IPS-18a (cell line): ENCODE data around the gene C3orf70.
A peak's percentile ranks its signal among the peaks of the same experiment; 100 is the strongest.

Experiments used
- H3K27ac ChIP-seq: one replicate; pipeline ENCODE4 v1.5.1; 2013; ENCODE audit warnings: low read length
- H3K27me3 ChIP-seq: one replicate; pipeline ENCODE4 v1.6.1; 2013; ENCODE audit warnings: mild to moderate bottlenecking, low read length; ENCODE audit not compliant: control insufficient read depth, insufficient read depth
- H3K36me3 ChIP-seq: one replicate; pipeline ENCODE4 v1.6.1; 2013; ENCODE audit warnings: low read depth, low read length; ENCODE audit not compliant: control insufficient read depth
- H3K4me1 ChIP-seq: one replicate; pipeline ENCODE4 v1.6.1; 2013; ENCODE audit warnings: low read depth, low read length; ENCODE audit not compliant: control insufficient read depth
- H3K4me3 ChIP-seq: one replicate; pipeline ENCODE4 v1.5.1; 2013; ENCODE audit warnings: low read length
- H3K9ac ChIP-seq: one replicate; pipeline ENCODE4 v1.6.1; 2013; ENCODE audit warnings: mild to moderate bottlenecking, low read length, moderate library complexity
- H3K9me3 ChIP-seq: one replicate; pipeline ENCODE4 v1.6.1; 2013; ENCODE audit warnings: low read depth, low read length; ENCODE audit not compliant: control insufficient read depth

Gene C3orf70, protein sequence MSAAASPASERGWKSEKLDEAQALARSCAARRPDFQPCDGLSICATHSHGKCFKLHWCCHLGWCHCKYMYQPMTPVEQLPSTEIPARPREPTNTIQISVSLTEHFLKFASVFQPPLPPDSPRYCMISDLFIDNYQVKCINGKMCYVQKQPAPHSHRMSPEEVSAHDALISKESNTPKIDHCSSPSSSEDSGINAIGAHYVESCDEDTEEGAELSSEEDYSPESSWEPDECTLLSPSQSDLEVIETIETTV

DNA sequence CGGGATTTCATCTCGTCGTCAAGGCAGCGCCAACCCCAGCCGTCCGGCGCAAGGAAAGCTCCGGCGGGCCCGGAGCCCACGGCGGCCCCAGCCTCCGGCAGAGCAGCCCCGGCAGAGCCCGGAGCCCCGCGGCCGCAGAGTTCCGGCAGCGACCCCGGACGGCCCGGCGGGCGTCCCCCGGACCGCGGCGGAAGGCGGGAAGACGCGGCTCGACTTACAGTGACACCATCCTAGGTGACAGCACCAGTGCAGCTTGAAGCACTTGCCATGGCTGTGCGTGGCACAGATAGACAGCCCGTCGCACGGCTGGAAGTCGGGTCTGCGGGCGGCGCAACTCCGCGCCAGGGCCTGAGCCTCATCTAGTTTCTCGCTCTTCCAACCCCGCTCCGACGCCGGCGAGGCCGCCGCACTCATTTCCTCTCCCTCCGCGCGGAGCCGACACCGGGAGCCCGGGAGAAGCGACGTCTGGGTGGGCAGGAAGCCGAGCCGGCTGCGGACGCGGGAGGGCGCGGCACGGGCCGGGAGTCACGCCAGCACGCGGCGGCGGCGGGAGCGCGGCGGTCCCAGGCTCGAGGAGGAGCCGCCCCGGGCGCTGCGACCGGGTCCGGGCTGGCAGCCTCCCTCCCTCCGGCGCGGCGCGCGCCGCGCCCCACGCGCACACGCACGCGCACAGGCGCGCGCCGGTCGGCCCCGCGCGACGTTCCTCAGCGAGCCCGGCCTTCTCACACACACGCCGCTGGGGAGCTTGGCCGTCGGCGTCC, at the start of gene C3orf70:
TSS of gene C3orf70 (minus strand) at position 651 of the 761 bp plus-strand sequence. CDS start at position 414, 237 bp downstream.
- Histone ChIP-seq H3K9ac (peak within 1 kb of the TSS; percentile 68), H3K4me1 (peaks cover 5% of the 10 kb centered on the region), H3K9me3 (no peaks in the 10 kb centered on the region), H3K36me3 (no peaks in the 10 kb centered on the region), H3K27ac (no peak within 1 kb of the TSS), H3K4me3 (peak within 1 kb of the TSS; percentile 76), H3K27me3 (peaks cover 41% of the 10 kb centered on the region)

DNA sequence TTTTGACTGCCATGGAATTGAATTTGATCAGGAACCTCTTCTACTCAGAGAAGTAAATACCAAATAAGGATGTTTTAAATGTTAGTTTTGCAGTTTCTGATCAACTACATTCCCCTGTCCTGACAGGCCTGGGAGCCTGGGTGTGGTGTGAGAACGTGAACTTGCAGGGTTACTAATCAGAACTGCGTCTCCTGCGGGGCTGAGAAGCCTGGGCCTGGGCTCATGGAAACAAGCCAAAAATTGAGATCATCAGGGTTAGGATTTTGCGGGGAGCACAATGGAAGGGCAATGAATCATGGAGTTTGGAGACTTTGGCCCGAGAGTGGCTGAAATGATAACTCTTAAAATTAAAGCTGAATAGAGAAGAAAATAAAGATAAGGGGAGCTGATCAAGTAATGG, 47.8 kb upstream of the C3orf70 start:
- H3K27ac ChIP-seq = no peak overlapping the region
- H3K9ac ChIP-seq = no peak overlapping the region

DNA sequence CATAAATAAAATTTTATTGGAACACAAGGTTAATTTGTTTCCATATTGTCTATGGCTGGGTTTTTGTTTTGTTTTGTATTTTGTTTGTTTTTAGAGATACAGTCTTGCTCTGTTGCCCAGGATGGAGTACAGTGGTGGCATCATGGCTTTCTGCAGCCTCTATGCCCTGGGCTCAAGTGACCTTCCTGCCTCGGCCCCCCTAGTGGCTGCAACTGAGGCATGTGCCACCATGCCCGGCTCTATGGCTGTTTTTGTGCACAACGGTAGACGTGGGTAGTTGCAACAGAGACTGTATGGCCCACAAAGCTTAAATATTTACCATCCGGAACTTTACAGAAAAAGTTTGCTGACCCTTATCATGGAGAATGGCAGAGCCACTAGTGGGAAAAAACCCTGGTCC, 46.8 kb upstream of the C3orf70 start:
- Histone ChIP-seq H3K9ac (no peak overlapping the region), H3K27ac (no peak overlapping the region), H3K27me3 (no peaks in the 10 kb centered on the region), H3K36me3 (no peaks in the 10 kb centered on the region), H3K4me1 (no peaks in the 10 kb centered on the region), H3K4me3 (no peak overlapping the region), H3K9me3 (no peaks in the 10 kb centered on the region)

More for the DNA sequence above, 47.8 kb upstream of the C3orf70 start:
- H3K4me1 ChIP-seq = no peaks in the 10 kb centered on the region
- no peak overlapping the region for H3K4me3 ChIP-seq
- no peaks in the 10 kb centered on the region for H3K27me3 ChIP-seq
- no peaks in the 10 kb centered on the region for H3K36me3 ChIP-seq
- H3K9me3 ChIP-seq = no peaks in the 10 kb centered on the region

DNA sequence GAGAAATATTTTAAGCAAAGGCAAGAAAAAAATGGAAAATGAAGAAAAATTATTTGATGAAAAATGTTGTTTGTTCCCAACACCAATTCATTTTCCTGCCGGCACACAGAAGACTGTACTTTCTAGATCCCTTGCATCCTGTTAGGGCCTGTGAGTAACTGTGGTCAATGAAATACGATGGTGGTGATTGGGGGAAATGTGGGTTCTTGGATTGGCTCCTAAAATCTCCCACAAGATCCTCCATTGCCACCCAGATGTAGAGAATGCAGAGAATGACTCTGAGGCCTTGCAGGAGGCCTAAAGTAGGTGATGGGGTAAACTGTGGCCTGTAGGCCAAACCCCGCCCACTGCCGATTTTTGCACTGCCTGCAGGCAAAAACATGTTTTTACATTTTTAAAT, 46.3 kb upstream of the C3orf70 start:
- Histone ChIP-seq H3K4me3 (no peak overlapping the region), H3K27me3 (no peaks in the 10 kb centered on the region), H3K9ac (no peak overlapping the region), H3K9me3 (no peaks in the 10 kb centered on the region), H3K36me3 (no peaks in the 10 kb centered on the region), H3K4me1 (no peaks in the 10 kb centered on the region), H3K27ac (no peak overlapping the region)

DNA sequence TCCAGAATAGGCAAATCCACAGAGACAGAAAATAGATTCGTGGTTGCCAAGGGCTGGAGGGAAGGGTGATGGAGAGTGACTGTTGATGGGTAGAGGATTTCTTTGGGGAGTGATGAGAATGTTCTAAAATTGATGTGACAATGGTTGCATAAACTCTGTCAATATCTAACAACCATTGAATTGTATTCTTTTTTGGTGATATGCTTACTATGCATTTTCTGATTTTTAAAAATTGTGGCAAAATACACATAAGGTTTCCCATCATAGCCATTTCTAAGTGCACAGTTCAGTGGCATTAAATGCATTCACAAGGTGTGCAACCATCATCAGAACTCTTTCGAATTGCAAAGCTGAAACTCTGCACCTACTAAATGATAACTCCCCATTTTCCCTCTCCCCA, 44.2 kb upstream of the C3orf70 start:
- Histone ChIP-seq H3K27ac (no peak overlapping the region), H3K4me3 (no peak overlapping the region), H3K9me3 (no peaks in the 10 kb centered on the region), H3K36me3 (no peaks in the 10 kb centered on the region), H3K27me3 (no peaks in the 10 kb centered on the region), H3K9ac (no peak overlapping the region), H3K4me1 (no peaks in the 10 kb centered on the region)

DNA sequence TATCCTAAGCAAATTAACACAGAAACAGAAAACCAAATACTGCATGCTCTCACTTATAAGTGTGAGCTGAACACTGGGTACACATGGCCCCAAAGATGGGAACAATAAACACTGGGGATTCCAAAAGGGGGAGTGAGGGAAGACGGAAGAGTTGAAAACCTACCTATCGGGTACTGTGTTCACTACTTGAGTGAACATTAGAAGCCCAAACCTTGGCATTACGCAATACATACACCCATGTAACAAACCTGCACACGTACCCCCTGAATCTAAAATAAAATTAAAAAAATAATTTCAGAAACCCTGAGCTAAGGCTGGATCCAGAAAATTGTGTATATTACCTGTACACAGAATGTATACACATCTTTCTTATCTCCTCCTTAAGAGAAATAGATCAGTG, 42.8 kb upstream of the C3orf70 start:
- Histone ChIP-seq H3K9ac (no peak overlapping the region), H3K9me3 (no peaks in the 10 kb centered on the region), H3K27me3 (no peaks in the 10 kb centered on the region), H3K36me3 (no peaks in the 10 kb centered on the region), H3K27ac (no peak overlapping the region), H3K4me1 (no peaks in the 10 kb centered on the region), H3K4me3 (no peak overlapping the region)

DNA sequence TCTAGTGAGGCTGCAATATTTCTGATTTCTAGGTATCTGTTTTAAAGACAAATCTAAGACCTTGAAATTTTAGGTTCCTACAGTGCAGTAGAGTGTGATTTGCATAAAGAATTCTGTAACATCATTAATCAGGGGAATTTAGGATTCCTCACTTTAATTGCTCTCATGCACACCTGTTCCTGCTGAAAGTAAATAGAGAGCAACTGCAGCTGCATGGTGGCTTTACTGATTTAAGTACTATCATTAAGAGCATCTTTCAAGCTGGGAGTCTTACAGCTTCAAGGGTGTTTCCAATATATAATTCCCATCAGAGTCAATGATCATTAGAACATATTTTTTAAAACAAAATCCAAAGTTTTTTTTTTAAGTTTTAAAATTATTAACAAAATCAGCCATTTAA, 36.0 kb upstream of the C3orf70 start:
- H3K27ac ChIP-seq = no peak overlapping the region
- H3K9ac ChIP-seq = no peak overlapping the region
- H3K36me3 ChIP-seq = no peaks in the 10 kb centered on the region
- no peaks in the 10 kb centered on the region for H3K9me3 ChIP-seq
- H3K4me1 ChIP-seq = no peaks in the 10 kb centered on the region
- H3K27me3 ChIP-seq = no peaks in the 10 kb centered on the region
- H3K4me3 ChIP-seq = no peak overlapping the region

DNA sequence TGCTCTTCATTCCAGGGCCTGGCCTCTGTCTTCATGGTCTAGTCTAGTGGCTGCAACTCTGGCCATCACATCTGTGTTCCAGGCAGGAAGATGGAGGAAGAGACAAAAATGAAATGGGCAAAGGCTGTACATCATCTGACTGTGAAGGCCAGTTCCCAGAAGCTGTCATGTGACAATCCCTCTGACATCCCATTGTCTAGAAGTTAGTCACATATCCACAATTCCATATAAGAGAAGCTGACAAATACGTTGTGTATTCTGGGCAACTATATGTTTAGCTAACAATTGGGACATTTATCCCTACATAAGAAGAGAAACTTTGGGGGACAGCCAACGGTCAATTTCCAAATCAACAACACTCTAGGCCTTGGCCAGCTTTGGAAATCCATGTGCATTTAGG, 34.5 kb upstream of the C3orf70 start:
- no peaks in the 10 kb centered on the region for H3K36me3 ChIP-seq
- H3K27me3 ChIP-seq = no peaks in the 10 kb centered on the region
- no peak overlapping the region for H3K4me3 ChIP-seq
- H3K27ac ChIP-seq = no peak overlapping the region
- H3K9me3 ChIP-seq = no peaks in the 10 kb centered on the region
- H3K9ac ChIP-seq = no peak overlapping the region
- no peaks in the 10 kb centered on the region for H3K4me1 ChIP-seq

DNA sequence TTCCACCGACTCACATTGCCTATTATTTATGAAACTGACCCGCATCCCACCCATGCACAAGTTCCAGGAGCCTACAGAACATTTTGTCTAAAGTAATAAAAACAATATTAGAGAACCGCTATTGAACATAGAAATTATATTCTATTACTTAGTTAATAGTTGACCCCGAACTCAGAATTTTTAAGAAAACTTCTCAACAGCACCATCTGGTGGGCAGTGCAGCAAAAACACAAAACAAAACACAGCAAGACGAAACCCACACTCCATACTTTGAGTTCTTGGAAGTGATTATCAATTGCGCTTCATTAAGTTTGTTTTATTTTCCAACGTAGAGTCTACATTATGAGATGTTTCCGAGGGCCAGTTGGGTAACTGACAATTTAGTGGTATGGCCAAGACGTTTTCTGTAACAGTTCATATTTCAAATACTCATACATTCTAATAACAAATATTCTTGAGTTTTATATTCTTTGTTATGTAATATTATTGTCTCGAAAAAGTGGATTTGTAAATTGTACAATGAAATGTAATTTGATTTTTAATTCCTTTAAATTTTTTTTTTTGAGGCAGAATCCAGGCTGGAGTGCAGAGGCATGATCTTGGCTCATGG, 24.0 kb upstream of the C3orf70 start:
- Histone ChIP-seq H3K4me3 (no peak overlapping the region), H3K27ac (no peak overlapping the region), H3K36me3 (no peaks in the 10 kb centered on the region), H3K9ac (no peak overlapping the region), H3K4me1 (peaks cover 11% of the 10 kb centered on the region), H3K27me3 (no peaks in the 10 kb centered on the region), H3K9me3 (no peaks in the 10 kb centered on the region)

DNA sequence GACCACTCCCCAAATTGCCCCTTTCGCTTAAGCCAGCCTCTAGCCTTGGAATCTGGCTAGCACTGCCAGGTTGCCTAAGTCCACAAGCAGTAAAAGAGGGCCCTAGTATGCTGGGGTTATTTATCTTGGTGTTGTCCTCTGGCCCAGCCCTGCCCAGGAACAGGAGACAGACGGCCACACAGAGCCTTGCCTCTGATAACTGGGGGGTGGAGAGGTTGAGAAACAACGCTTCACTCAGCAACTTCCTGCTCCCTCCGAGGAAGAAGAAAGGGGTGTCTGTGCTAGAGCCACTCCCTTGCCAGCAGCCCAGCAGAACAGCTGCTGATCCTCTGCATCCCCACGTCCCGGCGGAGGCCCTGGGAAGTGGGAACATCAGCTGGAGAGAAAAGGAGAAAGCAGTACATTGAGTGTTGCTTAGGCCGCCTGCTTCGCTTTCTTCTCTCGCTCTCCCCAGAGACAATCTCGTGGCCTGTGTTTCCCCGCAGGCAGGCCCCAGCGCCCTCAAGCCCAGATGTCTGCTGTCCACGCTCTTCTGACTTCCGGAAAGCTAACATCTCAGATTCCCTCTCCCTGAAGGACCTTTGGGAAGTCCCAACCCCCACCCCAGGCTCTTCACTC, 22.6 kb upstream of the C3orf70 start:
- Histone ChIP-seq H3K36me3 (no peaks in the 10 kb centered on the region), H3K4me3 (no peak overlapping the region), H3K27me3 (no peaks in the 10 kb centered on the region), H3K4me1 (peaks cover 11% of the 10 kb centered on the region), H3K9ac (peak overlapping the region; percentile 8), H3K27ac (no peak overlapping the region), H3K9me3 (no peaks in the 10 kb centered on the region)

- H3K4me1 ChIP-seq = peaks cover 11% of the 10 kb centered on the region
- no peak overlapping the region for H3K27ac ChIP-seq
- H3K9me3 ChIP-seq = no peaks in the 10 kb centered on the region
- no peak overlapping the region for H3K4me3 ChIP-seq
- no peak overlapping the region for H3K9ac ChIP-seq
- H3K36me3 ChIP-seq = no peaks in the 10 kb centered on the region
- no peaks in the 10 kb centered on the region for H3K27me3 ChIP-seq
Observed at GRCh38 chr3:185172086-185173049, 19.5 kb upstream of the C3orf70 start.
